OCI-LY1 (cell line): ENCODE measurements around the gene KCNK7.

Source experiments
- H2AFZ ChIP-seq: fragments of 200-600 bp; sonication (generic), shearing (Covaris generic); 2 replicates; pipeline ENCODE4 v1.6.0; 2014; ENCODE audit warnings: antibody characterized with exemption, mild to moderate bottlenecking, low read length
- H3F3A ChIP-seq: fragments of 200-600 bp; sonication (generic), shearing (Covaris generic); 2 replicates; pipeline ENCODE4 v1.6.0; 2014; ENCODE audit warnings: mild to moderate bottlenecking, antibody characterized with exemption, low read length, moderate library complexity; ENCODE audit not compliant: insufficient read depth
- H3K27ac ChIP-seq: fragments of 200-600 bp; sonication (generic); 2 replicates; pipeline ENCODE4 v1.5.1; 2014; ENCODE audit warnings: low read length, mixed run types, mild to moderate bottlenecking, low read depth; ENCODE audit not compliant: poor library complexity, severe bottlenecking
- H3K27me3 ChIP-seq: fragments of 200-600 bp; sonication (generic); 2 replicates; pipeline ENCODE4 v1.6.0; 2014; ENCODE audit warnings: antibody characterized with exemption, mild to moderate bottlenecking, low read length, moderate library complexity; ENCODE audit not compliant: insufficient read depth
- H3K36me3 ChIP-seq: fragments of 200-600 bp; sonication (generic); 2 replicates; pipeline ENCODE4 v1.6.1; 2014; ENCODE audit warnings: mild to moderate bottlenecking, antibody characterized with exemption, low read length, moderate library complexity, mixed read lengths; ENCODE audit not compliant: insufficient read depth
- H3K4me1 ChIP-seq: fragments of 200-600 bp; sonication (generic); 2 replicates; pipeline ENCODE4 v1.5.1; 2014; ENCODE audit warnings: mild to moderate bottlenecking, low read length, moderate library complexity; ENCODE audit not compliant: insufficient read depth, severe bottlenecking
- H3K4me2 ChIP-seq: fragments of 200-600 bp; sonication (generic), shearing (Covaris generic); 2 replicates; pipeline ENCODE4 v1.6.1; 2014; ENCODE audit warnings: low read length
- H3K4me3 ChIP-seq: fragments of 200-600 bp; sonication (generic); 2 replicates; pipeline ENCODE4 v1.5.1; 2014; ENCODE audit warnings: low read length, low read depth, mild to moderate bottlenecking, mixed read lengths; ENCODE audit not compliant: poor library complexity, severe bottlenecking
- H3K79me2 ChIP-seq: fragments of 200-600 bp; shearing (Covaris generic); 2 replicates; pipeline ENCODE4 v1.6.1; 2016; ENCODE audit warnings: mixed run types, low read length, mixed read lengths; ENCODE audit not compliant: insufficient read depth
- H3K9ac ChIP-seq: fragments of 200-600 bp; sonication (generic), shearing (Covaris generic); 2 replicates; pipeline ENCODE4 v1.6.1; 2014; ENCODE audit warnings: mild to moderate bottlenecking, low read length, mixed read lengths
- H3K9me2 ChIP-seq: fragments of 200-600 bp; sonication (generic), shearing (Covaris generic); 2 replicates; pipeline ENCODE4 v1.6.1; 2014; ENCODE audit warnings: low read depth, mild to moderate bottlenecking, low read length, mixed read lengths
- H3K9me3 ChIP-seq: fragments of 200-600 bp; shearing (Covaris generic); 2 replicates; pipeline ENCODE4 v1.6.1; 2014; ENCODE audit warnings: low read length, mixed read lengths
- H4K20me1 ChIP-seq: fragments of 200-600 bp; sonication (generic), shearing (Covaris generic); 2 replicates; pipeline ENCODE4 v1.6.0; 2016; ENCODE audit warnings: mild to moderate bottlenecking, low read length; ENCODE audit not compliant: insufficient read depth
- CTCF ChIP-seq: fragments of 200-600 bp; sonication (generic), shearing (Covaris generic); IDR thresholded peaks from 2 replicates; pipeline ENCODE4 v1.5.1; 2017; ENCODE audit warnings: mild to moderate bottlenecking, antibody characterized with exemption, low read length, moderate library complexity, mixed read lengths
- EZH2 ChIP-seq: fragments of 200-600 bp; sonication (generic), shearing (Covaris generic); IDR thresholded peaks from 2 replicates; pipeline ENCODE4 v1.8.0; 2017; ENCODE audit warnings: borderline replicate concordance, mixed run types, mild to moderate bottlenecking, antibody characterized with exemption, low read length, moderate library complexity, mixed read lengths

Gene KCNK7

GRCh38 chr11:65595543-65596281 lies at the start of gene KCNK7:
Gene KCNK7 (minus strand): TSS chr11:65595800. CDS start chr11:65595772, 28 bp downstream.
- TF ChIP-seq EZH2 (no peak), CTCF (no peak)
- H3K36me3 ChIP-seq = peaks cover 17% of the 10 kb centered on the region
- no peak within 1 kb of the TSS for H3K4me3 ChIP-seq
- no peak within 1 kb of the TSS for H2AFZ ChIP-seq
- no peak within 1 kb of the TSS for H3K27ac ChIP-seq
- H4K20me1 ChIP-seq = no peaks in the 10 kb centered on the region
- H3K27me3 ChIP-seq = no peaks in the 10 kb centered on the region
- H3F3A ChIP-seq = no peaks in the 10 kb centered on the region
- H3K9me2 ChIP-seq = no peaks in the 10 kb centered on the region
- no peak within 1 kb of the TSS for H3K4me2 ChIP-seq
- peaks cover under 1% of the 10 kb centered on the region for H3K4me1 ChIP-seq
- H3K9me3 ChIP-seq = no peaks in the 10 kb centered on the region
- H3K9ac ChIP-seq = no peak within 1 kb of the TSS
- H3K79me2 ChIP-seq = no peaks in the 10 kb centered on the region

GRCh38 chr11:65644837-65645236 lies 49.2 kb upstream of the KCNK7 start:
- Histone ChIP-seq H3K9me3 (no peaks in the 10 kb centered on the region), H3K4me2 (no peak overlapping the region), H3K79me2 (no peaks in the 10 kb centered on the region), H4K20me1 (no peaks in the 10 kb centered on the region), H3K4me3 (no peak overlapping the region), H3K9me2 (no peaks in the 10 kb centered on the region), H3K4me1 (peaks cover 20% of the 10 kb centered on the region), H3K9ac (no peak overlapping the region), H3K36me3 (peaks cover 60% of the 10 kb centered on the region; the same call in 1 of the 2 replicates), H3K27ac (no peak overlapping the region), H3F3A (no peaks in the 10 kb centered on the region), H3K27me3 (no peaks in the 10 kb centered on the region), H2AFZ (no peak overlapping the region)
- TF ChIP-seq EZH2 = no peak
- no peak for TF ChIP-seq CTCF

- H3K4me2 ChIP-seq = no peak overlapping the region
- no peaks in the 10 kb centered on the region for H3K27me3 ChIP-seq
- H3F3A ChIP-seq = no peaks in the 10 kb centered on the region
- H3K9ac ChIP-seq = no peak overlapping the region
- no peak overlapping the region for H2AFZ ChIP-seq
- no peaks in the 10 kb centered on the region for H4K20me1 ChIP-seq
- peaks cover 51% of the 10 kb centered on the region; the same call in 1 of the 2 replicates for H3K36me3 ChIP-seq
- no peaks in the 10 kb centered on the region for H3K79me2 ChIP-seq
- TF ChIP-seq EZH2 (no peak), CTCF (no peak)
- no peak overlapping the region for H3K4me3 ChIP-seq
- H3K27ac ChIP-seq = no peak overlapping the region
- no peaks in the 10 kb centered on the region for H3K9me3 ChIP-seq
- no peaks in the 10 kb centered on the region for H3K9me2 ChIP-seq
- peaks cover 28% of the 10 kb centered on the region for H3K4me1 ChIP-seq
Measured at GRCh38 chr11:65643971-65644370, 48.4 kb upstream of the KCNK7 start.
